GM12891 (cell line): ENCODE data around the gene ATP13A4.

Experiments used
- POLR2A ChIP-seq: IDR thresholded peaks from 2 replicates; pipeline ENCODE4 v1.6.1; 2011; ENCODE audit warnings: low read depth, low read length, control low read depth
- POLR2AphosphoS5 ChIP-seq: IDR thresholded peaks from 2 replicates; pipeline ENCODE4 v1.6.1; 2011; ENCODE audit warnings: low read depth, low read length, control low read depth
- POU2F2 ChIP-seq: IDR thresholded peaks from 2 replicates; pipeline ENCODE4 v1.6.1; 2011; ENCODE audit warnings: low read depth, mild to moderate bottlenecking, control low read depth, low read length, moderate library complexity
- SPI1 ChIP-seq: IDR thresholded peaks from 2 replicates; pipeline ENCODE4 v1.6.1; 2011; ENCODE audit warnings: low read depth, low read length, control low read depth
- TAF1 ChIP-seq: IDR thresholded peaks from 2 replicates; pipeline ENCODE4 v1.6.1; 2011; ENCODE audit warnings: low read depth, low read length, control low read depth

GRCh38 chr3:193490580-193490979, 64.1 kb downstream of the ATP13A4 start:
- TF ChIP-seq POLR2A (no peak), TAF1 (no peak), POLR2AphosphoS5 (no peak), SPI1 (no peak), POU2F2 (no peak)
